Endothelial cell of umbilical vein (primary cell): Measurements from ENCODE around the gene WEE2. TPM values are rescaled to one million over a fixed set of nuclear protein-coding genes. Genes with fewer than 3 reads are reported as not detected.

Experiments
- BruUV-seq: library from RNA; stranded (reverse); fragments of 400-500 nt; replicated peaks from 2 replicates; lab custom pipeline; 2021; lab: Mats Ljungman, UMichigan
- CTCF ChIA-PET: fragments of 300-600, 350-600 bp; sonication (Branson Sonifier 250); formaldehyde crosslinking; loops from one replicate; lab custom pipeline; 2021; ENCODE audit warnings: antibody characterized with exemption, inconsistent platforms; lab: Charles Lee
- POLR2A ChIA-PET: fragments of 300-600, 350-600 bp; sonication (Branson Sonifier 250); formaldehyde crosslinking; loops from one replicate; lab custom pipeline; 2021; ENCODE audit warnings: antibody characterized with exemption, inconsistent platforms; lab: Charles Lee
- DNase-seq: peaks from one replicate; pipeline ENCODE4 v3.0.0-alpha.2; 2011; ENCODE audit warnings: low read depth, low spot score
- FAIRE-seq: peaks from 2 replicates; lab custom pipeline; 2011; peaks lifted over from hg19 to GRCh38; lab: Jason Lieb, UNC
- H2AFZ ChIP-seq: 2 replicates; pipeline ENCODE4 v1.6.0; 2012; ENCODE audit warnings: low read depth, low read length, control low read depth, inconsistent platforms
- H3K27ac ChIP-seq: 2 replicates; pipeline ENCODE4 v1.5.1; 2011; ENCODE audit warnings: low read depth, mild to moderate bottlenecking, control low read depth, low read length, moderate library complexity; ENCODE audit not compliant: insufficient read depth
- H3K27me3 ChIP-seq, 2 experiments: 2 replicates each; pipeline versions ENCODE4 v1.6.0 to v1.6.1; 2011; ENCODE audit warnings: low read length in 2 of 2, mixed read lengths in 1 of 2; ENCODE audit not compliant: control insufficient read depth in 2 of 2, insufficient read depth in 2 of 2
- H3K36me3 ChIP-seq, 2 experiments: 2 replicates in 1 of 2; 3 replicates in 1 of 2; pipeline ENCODE4 v1.5.1; 2011; ENCODE audit warnings: low read length in 2 of 2, mild to moderate bottlenecking in 1 of 2, moderate library complexity in 1 of 2; ENCODE audit not compliant: control insufficient read depth in 2 of 2, insufficient read depth in 2 of 2; ENCODE audit errors: extremely low read depth in 1 of 2
- H3K4me1 ChIP-seq: 3 replicates; pipeline ENCODE4 v1.5.1; 2011; ENCODE audit warnings: mild to moderate bottlenecking, low read length; ENCODE audit not compliant: control insufficient read depth, insufficient read depth; ENCODE audit errors: extremely low read depth
- H3K4me2 ChIP-seq: 2 replicates; pipeline ENCODE4 v1.6.1; 2011; ENCODE audit warnings: low read length, control low read depth, mixed read lengths; ENCODE audit not compliant: insufficient read depth
- H3K4me3 ChIP-seq, 3 experiments: fragments of 200-600 bp in 1 of 3; sonication (generic), shearing (Covaris generic) in 1 of 3; replicated peaks in 1 of 3; 2 replicates each; pipeline ENCODE4 v1.5.1; 2011 to 2016; ENCODE audit warnings: control low read depth in 3 of 3, low read length in 3 of 3, mild to moderate bottlenecking in 2 of 3, inconsistent platforms in 1 of 3, low read depth in 1 of 3, moderate library complexity in 1 of 3; ENCODE audit not compliant: insufficient read depth in 1 of 3
- H3K79me2 ChIP-seq: 2 replicates; pipeline ENCODE4 v1.6.0; 2012; ENCODE audit warnings: low read length, inconsistent platforms; ENCODE audit not compliant: control insufficient read depth, insufficient read depth
- H3K9ac ChIP-seq: replicated peaks from 2 replicates; pipeline ENCODE3; 2011; ENCODE audit warnings: low read length, control low read depth; ENCODE audit not compliant: insufficient read depth; ENCODE audit errors: extremely low read depth
- H3K9me1 ChIP-seq: replicated peaks from 3 replicates; pipeline ENCODE4 v1.6.0; 2011; ENCODE audit warnings: mild to moderate bottlenecking, low read length; ENCODE audit not compliant: control insufficient read depth, insufficient read depth; ENCODE audit errors: extremely low read depth
- H3K9me3 ChIP-seq: replicated peaks from 2 replicates; pipeline ENCODE4 v1.5.1; 2012; ENCODE audit warnings: low read length, inconsistent platforms; ENCODE audit not compliant: control insufficient read depth, insufficient read depth
- H4K20me1 ChIP-seq: replicated peaks from 2 replicates; pipeline ENCODE3; 2011; ENCODE audit warnings: mild to moderate bottlenecking, low read length; ENCODE audit not compliant: control insufficient read depth, insufficient read depth; ENCODE audit errors: extremely low read depth
- CTCF ChIP-seq, 2 donors: IDR thresholded peaks; 1 replicate in 1 of 2; 2 replicates in 1 of 2; pipeline ENCODE4 v1.5.1; 2011; ENCODE audit warnings: low read length in 2 of 2, mild to moderate bottlenecking in 2 of 2, moderate library complexity in 2 of 2, control low read depth in 1 of 2, inconsistent platforms in 1 of 2, low read depth in 1 of 2; ENCODE audit not compliant: insufficient read depth in 1 of 2; ENCODE audit errors: extremely low read depth in 1 of 2
- EZH2 ChIP-seq: IDR thresholded peaks from 2 replicates; pipeline ENCODE4 v1.6.1; 2012; ENCODE audit warnings: borderline replicate concordance, low read depth, mild to moderate bottlenecking, moderate library complexity, low read length, inconsistent platforms; ENCODE audit not compliant: severe bottlenecking
- FOS ChIP-seq: IDR thresholded peaks from 2 replicates; pipeline ENCODE4 v1.6.1; 2011; ENCODE audit warnings: mild to moderate bottlenecking, low read length, moderate library complexity, borderline replicate concordance; ENCODE audit not compliant: insufficient read depth
- GATA2 ChIP-seq: IDR thresholded peaks from 2 replicates; pipeline ENCODE4 v1.7.0; 2011; ENCODE audit warnings: low read depth, mild to moderate bottlenecking, moderate library complexity, mixed read lengths, low read length; ENCODE audit not compliant: insufficient read length, insufficient read depth
- JUN ChIP-seq: IDR thresholded peaks from 2 replicates; pipeline ENCODE4 v1.6.1; 2011; ENCODE audit warnings: borderline replicate concordance, low read depth; ENCODE audit not compliant: insufficient read length, insufficient read depth
- MYC ChIP-seq: IDR thresholded peaks from one replicate; pipeline ENCODE4 v1.6.1; 2011; ENCODE audit warnings: mild to moderate bottlenecking, low read depth, low read length
- POLR2A ChIP-seq: IDR thresholded peaks from 2 replicates; pipeline ENCODE4 v1.6.1; 2012; ENCODE audit warnings: low read depth, mild to moderate bottlenecking, control low read depth, low read length
- POLR2AphosphoS5 ChIP-seq: IDR thresholded peaks from 2 replicates; pipeline ENCODE4 v1.6.1; 2012; ENCODE audit warnings: low read depth, mild to moderate bottlenecking, control low read depth, low read length, moderate library complexity; ENCODE audit not compliant: insufficient read depth
- dilution Hi-C: fragments of 300-500 bp; cut with MboI; formaldehyde crosslinking; loops from one replicate; pipeline ENCODE4 v1.15.0; 2019; ENCODE audit warnings: low sequenced_read_pairs; ENCODE audit not compliant: extremely low pct_ligation_motif_present
- intact Hi-C: fragments of 100-400 bp; cut with micrococcal nuclease; formaldehyde crosslinking; loops from one replicate; pipeline ENCODE4 v1.10.0; 2022
- polyA plus RNA-seq, 4 experiments: library from polyadenylated mRNA; depleted of rRNA in 3 of 4; stranded (reverse) in 3 of 4; unstranded in 1 of 4; fragments of >200 nt; gene quantifications; 2 replicates each; pipeline versions ENCODE4 v1.2.1 to v1.2.3, GENCODE V29; 2011 to 2012; ENCODE audit warnings: missing spikeins in 1 of 4
- total RNA-seq: library from RNA; stranded (reverse); gene quantifications from 2 replicates; pipeline ENCODE4 v1.2.3, GENCODE V29; 2021
- TF ChIP-seq, protein P1 (sequence below): IDR thresholded peaks from 2 replicates; pipeline ENCODE4 v1.6.1; 2011; ENCODE audit not compliant: insufficient read depth, insufficient read length

Gene WEE2
- total and polyA plus RNA-seq, 2 donors (not counting 3 experiments of a cell fraction or from before 2014, with no cell fraction given) = not detected

DNA sequence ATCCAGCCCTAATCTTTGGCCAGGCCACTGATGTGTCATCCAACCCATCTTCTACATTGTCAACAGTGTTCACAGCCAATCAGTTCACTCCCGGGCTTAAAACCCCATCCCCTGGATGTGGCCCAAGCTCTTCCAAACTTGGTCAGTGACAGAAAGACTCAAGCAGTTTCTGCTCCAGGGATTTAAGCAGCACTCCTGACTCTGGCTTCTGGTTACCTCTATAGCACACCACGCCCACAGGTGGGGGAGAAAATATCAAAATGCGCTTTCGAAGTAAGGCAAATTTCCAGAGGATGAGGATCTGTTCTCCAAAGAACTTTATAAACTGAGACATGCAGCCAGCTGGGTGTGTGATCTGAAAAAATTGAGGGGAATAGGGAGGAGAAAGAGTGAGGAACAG is 42.1 kb upstream of the WEE2 start:
- no peaks in the 10 kb centered on the region for H3K9me1 ChIP-seq
- CTCF ChIA-PET = interaction anchor here (2.7 kb wide), 1 partner anchor 11 kb away, joined by 18 read pairs; no protein-coding TSS in a partner anchor
- no peak overlapping the region for H3K27ac ChIP-seq
- H4K20me1 ChIP-seq = no peaks in the 10 kb centered on the region
- no TSS peak for BruUV-seq
- no peaks in the 10 kb centered on the region for H3K79me2 ChIP-seq
- peaks cover 18% of the 10 kb centered on the region for H3K4me1 ChIP-seq
- TF ChIP-seq JUN = no peak
- TF ChIP-seq MYC = no peak
- TF ChIP-seq POLR2A = no peak
- TF ChIP-seq, protein P1, sequence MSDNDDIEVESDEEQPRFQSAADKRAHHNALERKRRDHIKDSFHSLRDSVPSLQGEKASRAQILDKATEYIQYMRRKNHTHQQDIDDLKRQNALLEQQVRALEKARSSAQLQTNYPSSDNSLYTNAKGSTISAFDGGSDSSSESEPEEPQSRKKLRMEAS = no peak
- TF ChIP-seq POLR2AphosphoS5 = no peak
- TF ChIP-seq CTCF (IDR thresholded peaks at IDR 0.05; ENCODE audit: extremely low read depth in 1 of 2, insufficient read depth in 1 of 2, low read depth in 1 of 2, low read length in 2 of 2) = no peak
- TF ChIP-seq GATA2 = no peak
- TF ChIP-seq EZH2 = no peak
- TF ChIP-seq FOS = no peak
- H3K36me3 ChIP-seq = peaks cover 11 to 25% of the 10 kb centered on the region in 2 experiments
- no peaks in the 10 kb centered on the region for H3K27me3 ChIP-seq
- no peak overlapping the region for H3K4me2 ChIP-seq
- H3K4me3 ChIP-seq = no peak overlapping the region
- FAIRE-seq (no peak), DNase-seq (no peak)
- intact Hi-C loops = no loop called here
- dilution Hi-C loops = no loop called here
- no peaks in the 10 kb centered on the region for H3K9me3 ChIP-seq
- POLR2A ChIA-PET = no interaction called here
- no peak overlapping the region for H2AFZ ChIP-seq
- H3K9ac ChIP-seq = no peak overlapping the region
